Activated T-cell treated with anti-CD3 and anti-CD28 coated beads for 48 hours (primary cell): ENCODE data around the gene ZDHHC14.

Experiments used
- DNase-seq: peaks from one replicate; pipeline ENCODE4 v3.0.0-alpha.2; 2020; ENCODE audit warnings: low read depth

The ZDHHC14 gene

GRCh38 chr6:157599191-157599590 lies 218.2 kb downstream of the ZDHHC14 start:
- DNase-seq = no peak

GRCh38 chr6:157600807-157601206 lies 219.8 kb downstream of the ZDHHC14 start:
- no peak for DNase-seq

GRCh38 chr6:157602521-157603295 lies 221.7 kb downstream of the ZDHHC14 start:
- no peak for DNase-seq

GRCh38 chr6:157603314-157603940 lies 222.4 kb downstream of the ZDHHC14 start:
- DNase-seq = no peak

GRCh38 chr6:157603971-157604370 lies 223.0 kb downstream of the ZDHHC14 start:
- no peak for DNase-seq

- no peak for DNase-seq
Observed at GRCh38 chr6:157604816-157605215, 223.8 kb downstream of the ZDHHC14 start.

- DNase-seq = no peak
Observed at GRCh38 chr6:157605484-157605883, 224.5 kb downstream of the ZDHHC14 start.

GRCh38 chr6:157606516-157606915 lies 225.5 kb downstream of the ZDHHC14 start:
- DNase-seq = no peak

- DNase-seq = no peak
Observed at GRCh38 chr6:157607317-157608109, 226.5 kb downstream of the ZDHHC14 start.

- no peak for DNase-seq
Observed at GRCh38 chr6:157608221-157609075, 227.5 kb downstream of the ZDHHC14 start.

GRCh38 chr6:157609117-157609516 lies 228.1 kb downstream of the ZDHHC14 start:
- no peak for DNase-seq

- DNase-seq = no peak
Observed at GRCh38 chr6:157609556-157609955, 228.6 kb downstream of the ZDHHC14 start.

- no peak for DNase-seq
Observed at GRCh38 chr6:157610451-157610999, 229.5 kb downstream of the ZDHHC14 start.

- no peak for DNase-seq
Observed at GRCh38 chr6:157611406-157611805, 230.4 kb downstream of the ZDHHC14 start.

GRCh38 chr6:157613011-157613522 lies 232.1 kb downstream of the ZDHHC14 start:
- DNase-seq = no peak

GRCh38 chr6:157614026-157614568 lies 233.1 kb downstream of the ZDHHC14 start:
- no peak for DNase-seq

GRCh38 chr6:157615420-157615769 lies 234.4 kb downstream of the ZDHHC14 start:
- no peak for DNase-seq

GRCh38 chr6:157615951-157616350 lies 235.0 kb downstream of the ZDHHC14 start:
- no peak for DNase-seq

GRCh38 chr6:157620944-157621343 lies 240.0 kb downstream of the ZDHHC14 start:
- no peak for DNase-seq

- DNase-seq = no peak
Observed at GRCh38 chr6:157621406-157621805, 240.4 kb downstream of the ZDHHC14 start.

- DNase-seq = no peak
Observed at GRCh38 chr6:157622427-157622826, 241.4 kb downstream of the ZDHHC14 start.
